ENCODE data around the gene IRF4.

DNA sequence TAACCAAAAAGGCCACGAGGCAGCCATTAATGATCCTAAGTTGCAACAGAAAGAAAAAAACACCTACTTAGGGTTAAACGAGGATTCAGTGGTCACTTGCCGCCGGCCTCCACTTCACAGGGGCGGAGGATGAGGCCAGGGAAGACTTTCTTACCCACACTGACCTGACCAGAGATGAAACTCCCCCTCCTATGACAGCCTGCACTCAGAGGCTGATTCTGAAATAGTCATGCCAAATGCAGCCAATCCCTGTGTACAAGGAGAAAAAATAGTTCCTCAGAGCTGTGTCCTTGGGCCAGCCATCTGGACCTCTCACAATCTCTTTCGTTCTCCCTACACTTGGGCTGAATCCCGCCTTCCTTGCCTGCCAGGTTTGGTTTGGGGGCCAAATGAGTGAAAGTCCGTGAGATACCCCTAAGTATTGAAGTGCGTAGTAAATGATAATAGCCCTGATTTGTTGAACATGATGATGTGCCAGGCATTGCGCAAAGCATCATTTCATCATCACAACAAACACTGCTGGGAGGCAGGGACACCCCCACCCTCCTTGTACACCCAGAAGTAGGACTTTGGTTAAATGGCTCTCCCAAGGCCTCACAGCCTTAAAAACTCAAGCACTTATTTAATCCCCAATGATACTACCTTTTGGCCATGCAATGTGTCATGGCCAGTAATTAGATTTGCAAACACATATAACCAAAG is 3.2 kb upstream of the IRF4 start:
- no peak for TF ChIP-seq CTCF (conservative IDR thresholded peaks at IDR 0.05; ENCODE audit: low read length)
- no peak for TF ChIP-seq EZH2phosphoT487 (IDR thresholded peaks at IDR 0.05; ENCODE audit: borderline replicate concordance)

All from Loucy (cell line).